H1 (cell line): ENCODE data around the gene ELP4. TPM values are rescaled to one million over a fixed set of nuclear protein-coding genes. Genes with fewer than 3 reads are reported as not detected.
A peak's percentile ranks its signal among the peaks of the same experiment; 100 is the strongest.

Experiments
- CTCF ChIA-PET: fragments of 300-600 bp; sonication (Branson Sonifier 250); formaldehyde crosslinking; loops from one replicate; lab custom pipeline; 2021; ENCODE audit not compliant: partially characterized antibody; lab: Charles Lee
- POLR2A ChIA-PET: fragments of 300-600 bp; sonication (Branson Sonifier 250); formaldehyde crosslinking; loops from one replicate; lab custom pipeline; 2021; ENCODE audit warnings: inconsistent platforms; ENCODE audit not compliant: partially characterized antibody; lab: Charles Lee
- DNase-seq, 2 experiments: peaks; one replicate each; pipeline versions ENCODE4 v3.0.0 to v3.0.0-alpha.2; 2010 to 2022; ENCODE audit warnings: low spot score in 2 of 2, low read depth in 1 of 2, mixed read lengths in 1 of 2
- FAIRE-seq: peaks from 2 replicates; lab custom pipeline; 2011; peaks lifted over from hg19 to GRCh38; lab: Jason Lieb, UNC
- H2AFZ ChIP-seq: 2 replicates; pipeline ENCODE4 v1.8.1; 2012; ENCODE audit warnings: low read length, inconsistent platforms
- H2AK5ac ChIP-seq: 2 replicates; pipeline ENCODE4 v1.6.1; 2013; ENCODE audit warnings: low read depth, low read length
- H2BK120ac ChIP-seq: replicated peaks from 2 replicates; pipeline ENCODE3; 2013; ENCODE audit warnings: low read depth, low read length, inconsistent platforms
- H2BK12ac ChIP-seq: 2 replicates; pipeline ENCODE4 v1.6.1; 2013; ENCODE audit warnings: low read depth, low read length
- H2BK15ac ChIP-seq: 2 replicates; pipeline ENCODE4 v1.6.1; 2013; ENCODE audit warnings: low read length
- H2BK20ac ChIP-seq: 2 replicates; pipeline ENCODE4 v1.6.1; 2013; ENCODE audit warnings: low read length
- H2BK5ac ChIP-seq: 2 replicates; pipeline ENCODE4 v1.6.1; 2013; ENCODE audit warnings: low read depth, low read length
- H3K14ac ChIP-seq: 2 replicates; pipeline ENCODE4 v1.6.1; 2013; ENCODE audit warnings: inconsistent platforms; ENCODE audit not compliant: insufficient read length
- H3K18ac ChIP-seq: 2 replicates; pipeline ENCODE4 v1.6.1; 2013; ENCODE audit warnings: low read length; ENCODE audit errors: extremely low read depth
- H3K23ac ChIP-seq: 2 replicates; pipeline ENCODE4 v1.6.1; 2013; ENCODE audit warnings: inconsistent platforms; ENCODE audit not compliant: insufficient read length
- H3K23me2 ChIP-seq: 2 replicates; pipeline ENCODE4 v1.6.1; 2013; ENCODE audit warnings: low read depth, low read length
- H3K27ac ChIP-seq: 2 replicates; pipeline ENCODE4 v1.6.1; 2011; ENCODE audit warnings: low read depth, low read length, inconsistent platforms
- H3K27me3 ChIP-seq, 4 experiments: replicated peaks in 1 of 4; 1 replicate in 1 of 4; 2 replicates in 3 of 4; pipeline versions ENCODE4 v1.6.1 to v1.8.1; 2011 to 2013; ENCODE audit warnings: low read length in 3 of 4, mild to moderate bottlenecking in 3 of 4, inconsistent platforms in 2 of 4, mixed read lengths in 2 of 4, moderate library complexity in 1 of 4; ENCODE audit not compliant: control insufficient read depth in 3 of 4, insufficient read depth in 3 of 4; ENCODE audit errors: extremely low read depth in 1 of 4
- H3K36me3 ChIP-seq, 4 experiments: 2 replicates each; pipeline versions ENCODE4 v1.6.1 to v1.8.1; 2011 to 2013; ENCODE audit warnings: mild to moderate bottlenecking in 4 of 4, low read length in 3 of 4, moderate library complexity in 2 of 4, control low read depth in 1 of 4, inconsistent platforms in 1 of 4; ENCODE audit not compliant: insufficient read depth in 4 of 4, control insufficient read depth in 2 of 4
- H3K4ac ChIP-seq: replicated peaks from 2 replicates; pipeline ENCODE3; 2013; ENCODE audit warnings: low read length, low read depth, mixed read lengths, inconsistent platforms; ENCODE audit not compliant: insufficient read length
- H3K4me1 ChIP-seq, 4 experiments: replicated peaks in 1 of 4; 1 replicate in 1 of 4; 2 replicates in 3 of 4; pipeline versions ENCODE4 v1.6.1 to v1.8.1; 2011 to 2013; ENCODE audit warnings: low read length in 3 of 4, inconsistent platforms in 2 of 4, mixed read lengths in 1 of 4; ENCODE audit not compliant: insufficient read depth in 4 of 4, control insufficient read depth in 3 of 4
- H3K4me2 ChIP-seq, 2 experiments: 2 replicates each; pipeline versions ENCODE4 v1.6.1 to v1.8.1; 2011 to 2013; ENCODE audit warnings: low read depth in 2 of 2, low read length in 2 of 2, control low read depth in 1 of 2, inconsistent platforms in 1 of 2, mild to moderate bottlenecking in 1 of 2; ENCODE audit not compliant: insufficient read depth in 1 of 2
- H3K4me3 ChIP-seq, 4 experiments: fragments of 200-600, 300-600 bp in 1 of 4; sonication (generic), shearing (Covaris generic), sonication (Bioruptor Twin) in 1 of 4; 2 replicates each; pipeline versions ENCODE4 v1.5.1 to v1.8.1; 2011 to 2016; ENCODE audit warnings: low read length in 4 of 4, low read depth in 3 of 4, control low read depth in 2 of 4, inconsistent platforms in 2 of 4, mild to moderate bottlenecking in 2 of 4, mixed read lengths in 1 of 4, moderate library complexity in 1 of 4; ENCODE audit not compliant: insufficient read depth in 2 of 4; ENCODE audit errors: extremely low read depth in 1 of 4
- H3K56ac ChIP-seq: replicated peaks from 2 replicates; pipeline ENCODE3; 2013; ENCODE audit warnings: low read depth, mild to moderate bottlenecking, mixed read lengths, low read length, inconsistent platforms; ENCODE audit not compliant: insufficient read length
- H3K79me1 ChIP-seq: 2 replicates; pipeline ENCODE4 v1.6.1; 2013; ENCODE audit warnings: low read depth, low read length, control low read depth
- H3K79me2 ChIP-seq, 2 experiments: 2 replicates each; pipeline versions ENCODE4 v1.6.1 to v1.8.1; 2012 to 2013; ENCODE audit warnings: low read length in 2 of 2, mild to moderate bottlenecking in 2 of 2, inconsistent platforms in 1 of 2; ENCODE audit not compliant: insufficient read depth in 2 of 2, control insufficient read depth in 1 of 2
- H3K9ac ChIP-seq, 4 experiments: replicated peaks in 1 of 4; 1 replicate in 1 of 4; 2 replicates in 3 of 4; pipeline versions ENCODE4 v1.6.1 to v1.8.1; 2011 to 2013; ENCODE audit warnings: low read depth in 3 of 4, low read length in 3 of 4, control low read depth in 2 of 4, mild to moderate bottlenecking in 2 of 4, moderate library complexity in 2 of 4, inconsistent platforms in 1 of 4; ENCODE audit errors: extremely low read depth in 1 of 4
- H3K9me3 ChIP-seq, 2 experiments: 2 replicates each; pipeline versions ENCODE4 v1.6.1 to v1.8.1; 2012 to 2013; ENCODE audit warnings: mild to moderate bottlenecking in 2 of 2, moderate library complexity in 2 of 2, control low read depth in 1 of 2, inconsistent platforms in 1 of 2, low read depth in 1 of 2, low read length in 1 of 2, mixed read lengths in 1 of 2; ENCODE audit not compliant: insufficient read depth in 2 of 2
- H4K20me1 ChIP-seq, 2 experiments: replicated peaks in 1 of 2; 2 replicates each; pipeline versions ENCODE3 to v1.8.1; 2011 to 2013; ENCODE audit warnings: inconsistent platforms in 2 of 2, low read length in 2 of 2, mild to moderate bottlenecking in 1 of 2; ENCODE audit not compliant: insufficient read depth in 2 of 2, control insufficient read depth in 1 of 2
- H4K5ac ChIP-seq: 2 replicates; pipeline ENCODE4 v1.6.1; 2013; ENCODE audit warnings: low read length, low read depth, mixed read lengths, inconsistent platforms; ENCODE audit not compliant: insufficient read length
- H4K8ac ChIP-seq: 2 replicates; pipeline ENCODE4 v1.8.0; 2013; ENCODE audit warnings: mild to moderate bottlenecking, moderate library complexity, low read length, inconsistent platforms; ENCODE audit not compliant: insufficient read depth; ENCODE audit errors: extremely low read depth
- H4K91ac ChIP-seq: replicated peaks from 2 replicates; pipeline ENCODE3; 2013; ENCODE audit warnings: low read length, mixed read lengths, inconsistent platforms; ENCODE audit not compliant: insufficient read length
- CBX5 ChIP-seq: fragments of 300-800, 300-1000 bp; sonication (generic); IDR thresholded peaks from 2 replicates; pipeline ENCODE4 v1.7.1; 2016; ENCODE audit warnings: antibody characterized with exemption, low read length, low read depth
- CEBPB ChIP-seq: IDR thresholded peaks from 2 replicates; pipeline ENCODE4 v1.6.1; 2012; ENCODE audit warnings: low read depth, low read length
- CREB1 ChIP-seq: IDR thresholded peaks from 2 replicates; pipeline ENCODE4 v1.6.1; 2012; ENCODE audit warnings: inconsistent platforms
- SP2 ChIP-seq: IDR thresholded peaks from 2 replicates; pipeline ENCODE4 v1.6.1; 2012; ENCODE audit warnings: mild to moderate bottlenecking, low read length, inconsistent platforms
- WGBS, 2 experiments: shearing (Covaris generic) in 1 of 2; methylation state at CpG; one replicate each; pipeline versions ENCODE4 v1.1.6 to v1.1.7; 2013 to 2015; ENCODE audit warnings: low lambda C conversion rate in 2 of 2, mixed read lengths in 2 of 2, inconsistent platforms in 1 of 2, low coverage in 1 of 2, missing lambda C conversion rate in 1 of 2; ENCODE audit not compliant: insufficient replicate concordance in 2 of 2, insufficient coverage in 1 of 2, insufficient read length in 1 of 2; ENCODE audit errors: extremely low coverage in 1 of 2, missing lambda C conversion rate in 1 of 2; 5-methylcytosine and 5-hydroxymethylcytosine counted together
- polyA plus RNA-seq, 7 experiments: library from polyadenylated mRNA; depleted of rRNA in 3 of 7; stranded (reverse) in 5 of 7; unstranded in 2 of 7; fragments of >200 nt in 5 of 7; fragments of 200-250 nt in 2 of 7; gene quantifications; 1 replicate in 5 of 7; 2 replicates in 1 of 7; 4 replicates in 1 of 7; pipeline versions ENCODE4 v1.2.1 to v1.2.3, GENCODE V29; 2011 to 2013; ENCODE audit warnings: missing spikeins in 2 of 7, mixed read lengths in 2 of 7
- total RNA-seq: library from RNA; stranded (reverse); fragmentation: NEBNext Ultra II Directional; extraction: Animal tissue kit (Norgen Biotek cat#: 25700); gene quantifications from 2 replicates; pipeline ENCODE4 v1.2.1, GENCODE V29; 2021
- TF ChIP-seq, protein P1 (sequence below): IDR thresholded peaks from 2 replicates; pipeline ENCODE4 v1.6.1; 2011; ENCODE audit warnings: low read length, improper control_type of control experiment

ELP4 gene
- total and polyA plus RNA-seq, 2 of the 8 experiments (the other 6 are each of a cell fraction or from before 2014, with no cell fraction given), result 14.0 to 18.6 TPM

DNA sequence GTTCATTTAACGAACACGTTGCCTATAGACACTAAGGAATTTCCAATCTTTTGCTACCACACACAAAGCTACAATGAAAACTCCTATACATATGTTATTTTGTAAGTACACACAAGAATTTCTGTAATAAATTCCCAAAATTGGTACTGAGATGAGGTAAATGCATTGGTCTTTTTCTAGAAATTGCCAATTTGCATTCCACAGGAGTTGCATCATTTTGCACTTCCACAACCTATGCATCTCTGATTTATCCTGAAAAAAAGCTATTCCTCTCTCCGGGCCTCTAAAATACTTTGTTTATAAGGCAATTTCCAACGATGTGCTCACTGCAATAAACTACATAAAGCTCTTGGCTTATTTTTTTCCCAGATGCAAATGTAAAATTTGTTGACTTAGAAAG, 25.1 kb upstream of the ELP4 start:
- H3K27me3 ChIP-seq, result no peaks in the 10 kb centered on the region
- no peak overlapping the region for H2BK120ac ChIP-seq
- H3K56ac ChIP-seq, result no peak overlapping the region
- H3K4me1 ChIP-seq, result peaks cover 0 to 4% (median 0%) of the 10 kb centered on the region in 4 experiments; a peak in 2 of 7 replicates
- H3K14ac ChIP-seq, result no peak overlapping the region
- H2BK5ac ChIP-seq, result no peak overlapping the region
- no peaks in the 10 kb centered on the region; the same call in 1 of the 2 replicates for H3K79me1 ChIP-seq
- H3K4me2 ChIP-seq, result no peak overlapping the region
- FAIRE-seq (no peak), DNase-seq (no peak)
- no peak overlapping the region for H3K23ac ChIP-seq
- no peak overlapping the region for H3K18ac ChIP-seq
- ChIA-PET CTCF (interaction anchor here (1.6 to 1.7 kb wide), 2 partner anchors 9 to 386 kb away, joined by 3 to 5 read pairs; no protein-coding TSS in a partner anchor), POLR2A (no interaction called here)
- H2AK5ac ChIP-seq, result no peak overlapping the region
- H2BK20ac ChIP-seq, result no peak overlapping the region
- H4K5ac ChIP-seq, result peak overlapping the region; percentile 13
- H2BK15ac ChIP-seq, result no peak overlapping the region
- H3K9me3 ChIP-seq, result no peaks in the 10 kb centered on the region
- H3K4me3 ChIP-seq, result no peak overlapping the region
- no peak overlapping the region for H4K8ac ChIP-seq
- H3K4ac ChIP-seq, result no peak overlapping the region
- no peak overlapping the region for H2BK12ac ChIP-seq
- WGBS, 2 experiments, result 79% methylated on average over 4 of the region's 4 CpGs; no CpG with 5 or more reads in 1 of the 2 experiments
- H4K91ac ChIP-seq, result no peak overlapping the region
- no peaks in the 10 kb centered on the region for H4K20me1 ChIP-seq
- no peak overlapping the region for H2AFZ ChIP-seq
- H3K27ac ChIP-seq, result no peak overlapping the region
- no peaks in the 10 kb centered on the region for H3K36me3 ChIP-seq
- peaks cover 0 to 52% of the 10 kb centered on the region in 2 experiments; a peak in 2 of 4 replicates for H3K79me2 ChIP-seq
- H3K9ac ChIP-seq, result no peak overlapping the region
- H3K23me2 ChIP-seq, result no peaks in the 10 kb centered on the region
- TF ChIP-seq CREB1 (no peak), CEBPB (peak; percentile 81), SP2 (no peak), CBX5 (no peak)
- TF ChIP-seq, protein P1, sequence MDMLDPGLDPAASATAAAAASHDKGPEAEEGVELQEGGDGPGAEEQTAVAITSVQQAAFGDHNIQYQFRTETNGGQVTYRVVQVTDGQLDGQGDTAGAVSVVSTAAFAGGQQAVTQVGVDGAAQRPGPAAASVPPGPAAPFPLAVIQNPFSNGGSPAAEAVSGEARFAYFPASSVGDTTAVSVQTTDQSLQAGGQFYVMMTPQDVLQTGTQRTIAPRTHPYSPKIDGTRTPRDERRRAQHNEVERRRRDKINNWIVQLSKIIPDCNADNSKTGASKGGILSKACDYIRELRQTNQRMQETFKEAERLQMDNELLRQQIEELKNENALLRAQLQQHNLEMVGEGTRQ, result no peak
